ENCODE results near the gene GPR180. TPM values are rescaled to one million over a fixed set of nuclear protein-coding genes. Genes with fewer than 3 reads are reported as not detected.
"Not testable (repeated sequence)": the region's sequence is repeated elsewhere in the genome, so short reads cannot be mapped to it uniquely, and the experiment has no call there.

Gene GPR180
- total RNA-seq, 2 experiments from 2014 or later = 6.8 to 7.0 TPM

- Mint-ChIP-seq H3K4me1 (peaks cover 16% of the 10 kb centered on the region), H3K9me3 (no peaks in the 10 kb centered on the region), H3K27ac (no peak overlapping the region), H3K4me3 (no peak overlapping the region), H3K27me3 (no peaks in the 10 kb centered on the region), H3K36me3 (peaks cover 9% of the 10 kb centered on the region)
- no peak for DNase-seq
Observed at GRCh38 chr13:94612050-94612449, 10.4 kb downstream of the GPR180 start.

GRCh38 chr13:94613051-94613450, 11.4 kb downstream of the GPR180 start:
- no peak for DNase-seq
- Mint-ChIP-seq H3K9me3 (no peaks in the 10 kb centered on the region), H3K27ac (no peak overlapping the region), H3K4me3 (no peak overlapping the region), H3K27me3 (no peaks in the 10 kb centered on the region), H3K36me3 (peaks cover 8% of the 10 kb centered on the region), H3K4me1 (peaks cover 9% of the 10 kb centered on the region)

GRCh38 chr13:94617389-94618000, 15.8 kb downstream of the GPR180 start:
- peaks cover 6% of the 10 kb centered on the region for H3K4me1 Mint-ChIP-seq
- H3K27ac Mint-ChIP-seq = no peak overlapping the region
- no peak overlapping the region for H3K4me3 Mint-ChIP-seq
- peaks cover 15% of the 10 kb centered on the region for H3K36me3 Mint-ChIP-seq
- no peak for DNase-seq
- no peaks in the 10 kb centered on the region for H3K9me3 Mint-ChIP-seq
- H3K27me3 Mint-ChIP-seq = no peaks in the 10 kb centered on the region

- Mint-ChIP-seq H3K27me3 (no peaks in the 10 kb centered on the region), H3K4me3 (no peak overlapping the region), H3K27ac (no peak overlapping the region), H3K4me1 (peaks cover 6% of the 10 kb centered on the region), H3K9me3 (no peaks in the 10 kb centered on the region), H3K36me3 (peaks cover 10% of the 10 kb centered on the region)
- peak; percentile 14 for DNase-seq
Observed at GRCh38 chr13:94620286-94620896, 18.7 kb downstream of the GPR180 start.

- Mint-ChIP-seq H3K27ac (no peak overlapping the region), H3K36me3 (peaks cover 10% of the 10 kb centered on the region), H3K27me3 (no peaks in the 10 kb centered on the region), H3K9me3 (no peaks in the 10 kb centered on the region), H3K4me1 (no peaks in the 10 kb centered on the region), H3K4me3 (no peak overlapping the region)
- no peak for DNase-seq
Observed at GRCh38 chr13:94622344-94622743, 20.7 kb downstream of the GPR180 start.

GRCh38 chr13:94623316-94623715, 21.7 kb downstream of the GPR180 start:
- Mint-ChIP-seq H3K36me3 (peaks cover 10% of the 10 kb centered on the region), H3K4me1 (no peaks in the 10 kb centered on the region), H3K27ac (no peak overlapping the region), H3K27me3 (no peaks in the 10 kb centered on the region), H3K4me3 (no peak overlapping the region), H3K9me3 (no peaks in the 10 kb centered on the region)
- DNase-seq = no peak

- Mint-ChIP-seq H3K27ac (no peak overlapping the region), H3K4me1 (no peaks in the 10 kb centered on the region), H3K36me3 (peaks cover 23% of the 10 kb centered on the region), H3K9me3 (no peaks in the 10 kb centered on the region), H3K27me3 (no peaks in the 10 kb centered on the region), H3K4me3 (no peak overlapping the region)
- no peak for DNase-seq
Observed at GRCh38 chr13:94630858-94631257, 29.2 kb downstream of the GPR180 start.

GRCh38 chr13:94632226-94632980, 30.7 kb downstream of the GPR180 start:
- no peak overlapping the region for H3K4me3 Mint-ChIP-seq
- DNase-seq = no peak
- no peak overlapping the region for H3K27ac Mint-ChIP-seq
- peaks cover 23% of the 10 kb centered on the region for H3K36me3 Mint-ChIP-seq
- H3K9me3 Mint-ChIP-seq = peaks cover 1% of the 10 kb centered on the region
- no peaks in the 10 kb centered on the region for H3K4me1 Mint-ChIP-seq
- no peaks in the 10 kb centered on the region for H3K27me3 Mint-ChIP-seq

GRCh38 chr13:94636096-94636495, 34.4 kb downstream of the GPR180 start:
- not testable (repeated sequence) for H3K4me1 Mint-ChIP-seq, H3K27me3 Mint-ChIP-seq, H3K9me3 Mint-ChIP-seq, H3K4me3 Mint-ChIP-seq, H3K27ac Mint-ChIP-seq, DNase-seq
- H3K36me3 Mint-ChIP-seq = peaks cover 16% of the 10 kb centered on the region

GRCh38 chr13:94636942-94637578, 35.4 kb downstream of the GPR180 start:
- Mint-ChIP-seq H3K4me1 (no peaks in the 10 kb centered on the region), H3K27ac (no peak overlapping the region), H3K27me3 (peaks cover 10% of the 10 kb centered on the region), H3K9me3 (peaks cover 5% of the 10 kb centered on the region), H3K4me3 (no peak overlapping the region), H3K36me3 (peaks cover 16% of the 10 kb centered on the region)
- no peak for DNase-seq

- H3K27me3 Mint-ChIP-seq = peaks cover 10% of the 10 kb centered on the region
- not testable (repeated sequence) for H3K27ac Mint-ChIP-seq
Observed at GRCh38 chr13:94637677-94638076, 36.0 kb downstream of the GPR180 start.

GRCh38 chr13:94640721-94641120, 39.1 kb downstream of the GPR180 start:
- DNase-seq = no peak
- H3K4me3 Mint-ChIP-seq = no peak overlapping the region
- H3K36me3 Mint-ChIP-seq = no peaks in the 10 kb centered on the region
- H3K4me1 Mint-ChIP-seq = no peaks in the 10 kb centered on the region
- H3K27ac Mint-ChIP-seq = no peak overlapping the region
- H3K9me3 Mint-ChIP-seq = peaks cover 5% of the 10 kb centered on the region
- H3K27me3 Mint-ChIP-seq = peaks cover 13% of the 10 kb centered on the region

More at GRCh38 chr13:94637677-94638076, 36.0 kb downstream of the GPR180 start:
- not testable (repeated sequence) for H3K4me3 Mint-ChIP-seq, H3K4me1 Mint-ChIP-seq, DNase-seq, H3K9me3 Mint-ChIP-seq
- H3K36me3 Mint-ChIP-seq = peaks cover 16% of the 10 kb centered on the region

- H3K9me3 Mint-ChIP-seq = peaks cover 4% of the 10 kb centered on the region
- no peaks in the 10 kb centered on the region for H3K4me1 Mint-ChIP-seq
- H3K27me3 Mint-ChIP-seq = peaks cover 13% of the 10 kb centered on the region
- H3K4me3 Mint-ChIP-seq = no peak overlapping the region
- no peak overlapping the region for H3K27ac Mint-ChIP-seq
- no peaks in the 10 kb centered on the region for H3K36me3 Mint-ChIP-seq
- no peak for DNase-seq
Observed at GRCh38 chr13:94641409-94641941, 39.8 kb downstream of the GPR180 start.

GRCh38 chr13:94646904-94647303, 45.2 kb downstream of the GPR180 start:
- Mint-ChIP-seq H3K4me1 (no peaks in the 10 kb centered on the region), H3K27me3 (peaks cover 2% of the 10 kb centered on the region), H3K9me3 (no peaks in the 10 kb centered on the region), H3K4me3 (no peak overlapping the region), H3K36me3 (no peaks in the 10 kb centered on the region), H3K27ac (no peak overlapping the region)
- no peak for DNase-seq

- no peak for DNase-seq
- no peak overlapping the region for H3K4me3 Mint-ChIP-seq
- H3K4me1 Mint-ChIP-seq = peaks cover 9% of the 10 kb centered on the region
- H3K36me3 Mint-ChIP-seq = no peaks in the 10 kb centered on the region
- H3K27ac Mint-ChIP-seq = no peak overlapping the region
- H3K9me3 Mint-ChIP-seq = no peaks in the 10 kb centered on the region
- peaks cover 8% of the 10 kb centered on the region for H3K27me3 Mint-ChIP-seq
Observed at GRCh38 chr13:94656176-94656575, 54.5 kb downstream of the GPR180 start.

Data from activated naive CD8-positive, alpha-beta T cell treated with anti-CD3 and anti-CD28 coated beads for 36 hours (primary cell).